Ishikawa (cell line): ENCODE measurements around the gene MAPK4.

Experiments used
- RAD21 ChIP-seq: IDR thresholded peaks from 2 replicates; pipeline ENCODE4 v1.6.1; 2012; ENCODE audit warnings: low read depth
- TAF1 ChIP-seq: IDR thresholded peaks from 2 replicates; pipeline ENCODE4 v1.6.1; 2012; ENCODE audit warnings: low read depth, mild to moderate bottlenecking
- YY1 ChIP-seq: IDR thresholded peaks from 2 replicates; pipeline ENCODE4 v1.6.1; 2012; ENCODE audit warnings: low read depth
- ZBTB7A ChIP-seq: IDR thresholded peaks from 2 replicates; pipeline ENCODE4 v1.6.1; 2012; ENCODE audit warnings: low read depth

DNA sequence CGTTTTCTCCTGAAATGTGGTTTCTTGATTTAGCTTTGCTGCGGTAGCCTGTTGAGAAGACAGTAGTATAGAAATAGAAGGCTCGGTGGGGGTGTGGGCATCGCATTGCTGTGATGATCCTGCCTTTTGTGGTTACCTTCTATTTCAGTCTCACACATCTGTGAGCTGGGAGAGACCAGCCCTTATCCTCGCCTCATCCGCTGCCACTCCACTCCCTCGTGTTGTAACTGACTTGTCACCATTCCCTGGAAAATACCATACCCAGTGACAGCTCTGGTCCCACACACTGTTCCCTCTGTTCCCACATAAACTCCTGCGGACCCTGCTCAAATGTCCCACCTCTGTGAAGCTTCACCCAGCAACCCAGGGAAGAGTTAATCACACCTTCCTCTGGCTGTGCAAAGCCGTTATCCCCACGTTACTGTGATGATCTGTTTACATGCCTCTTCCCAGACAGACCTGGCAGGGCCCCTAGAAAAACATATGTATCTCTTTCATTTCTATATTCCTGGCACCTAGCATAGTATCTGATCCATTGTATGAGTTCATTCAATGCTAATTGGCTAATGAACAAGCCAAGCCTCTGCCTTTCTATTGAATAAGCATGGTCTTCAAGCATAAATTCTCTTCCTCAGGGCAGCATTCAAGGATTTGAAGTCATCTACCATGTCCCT is 114.6 kb downstream of the MAPK4 start:
- TF ChIP-seq TAF1 (no peak), ZBTB7A (no peak), YY1 (no peak), RAD21 (no peak)
